GM12891 (cell line): Measurements from ENCODE around the gene ARFIP1.

Experiments
- DNase-seq: peaks from one replicate; pipeline ENCODE4 v3.0.0; 2011; ENCODE audit warnings: low spot score; ENCODE audit not compliant: insufficient read length
- FAIRE-seq: peaks from 2 replicates; lab custom pipeline; 2011; peaks lifted over from hg19 to GRCh38; lab: Jason Lieb, UNC
- PAX5 ChIP-seq: IDR thresholded peaks from 2 replicates; pipeline ENCODE4 v1.6.1; 2011; ENCODE audit warnings: low read length, moderate library complexity, mild to moderate bottlenecking; ENCODE audit not compliant: insufficient read depth, severe bottlenecking
- POLR2A ChIP-seq: IDR thresholded peaks from 2 replicates; pipeline ENCODE4 v1.6.1; 2011; ENCODE audit warnings: low read depth, low read length, control low read depth
- POLR2AphosphoS5 ChIP-seq: IDR thresholded peaks from 2 replicates; pipeline ENCODE4 v1.6.1; 2011; ENCODE audit warnings: low read depth, low read length, control low read depth
- POU2F2 ChIP-seq: IDR thresholded peaks from 2 replicates; pipeline ENCODE4 v1.6.1; 2011; ENCODE audit warnings: low read depth, mild to moderate bottlenecking, control low read depth, low read length, moderate library complexity
- SPI1 ChIP-seq: IDR thresholded peaks from 2 replicates; pipeline ENCODE4 v1.6.1; 2011; ENCODE audit warnings: low read depth, low read length, control low read depth
- TAF1 ChIP-seq: IDR thresholded peaks from 2 replicates; pipeline ENCODE4 v1.6.1; 2011; ENCODE audit warnings: low read depth, low read length, control low read depth

Gene ARFIP1

GRCh38 chr4:152945639-152946038 is 165.9 kb downstream of the ARFIP1 start:
- DNase-seq (no peak), FAIRE-seq (no peak)
- TF ChIP-seq TAF1 (no peak), POLR2A (no peak), SPI1 (no peak), POU2F2 (no peak)

DNA sequence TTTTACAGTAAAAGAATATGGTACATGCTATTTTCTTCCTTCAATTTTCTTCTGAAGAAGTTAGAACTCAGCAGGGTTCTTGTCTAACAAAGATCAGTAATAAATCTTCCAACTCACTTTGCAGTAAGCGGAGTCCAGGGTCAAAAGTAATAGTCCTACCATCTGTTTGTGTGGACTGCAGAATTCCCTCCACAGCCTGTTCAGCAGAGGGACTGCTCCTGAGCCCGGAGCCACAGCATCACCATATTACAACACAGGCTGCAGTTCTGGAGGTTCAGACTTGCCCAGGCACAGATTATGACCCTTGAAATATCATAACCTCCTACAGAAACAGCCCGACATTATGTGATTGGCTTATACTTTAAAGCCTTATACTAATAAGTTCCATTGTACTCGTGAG is 166.7 kb downstream of the ARFIP1 start:
- DNase-seq (no peak), FAIRE-seq (no peak)
- TF ChIP-seq POLR2AphosphoS5 (no peak), POLR2A (no peak), PAX5 (no peak), SPI1 (no peak), TAF1 (no peak), POU2F2 (no peak)

GRCh38 chr4:152947311-152947710 is 167.6 kb downstream of the ARFIP1 start:
- DNase-seq (no peak), FAIRE-seq (no peak)
- TF ChIP-seq SPI1 (no peak), PAX5 (no peak), TAF1 (no peak), POLR2A (no peak), POU2F2 (no peak), POLR2AphosphoS5 (no peak)

- DNase-seq (no peak), FAIRE-seq (no peak)
- no peak for TF ChIP-seq POU2F2
- TF ChIP-seq SPI1 = no peak
- no peak for TF ChIP-seq POLR2A
- no peak for TF ChIP-seq TAF1
- no peak for TF ChIP-seq PAX5
- TF ChIP-seq POLR2AphosphoS5 = no peak
Measured at GRCh38 chr4:152949930-152950329, 170.2 kb downstream of the ARFIP1 start.

DNA sequence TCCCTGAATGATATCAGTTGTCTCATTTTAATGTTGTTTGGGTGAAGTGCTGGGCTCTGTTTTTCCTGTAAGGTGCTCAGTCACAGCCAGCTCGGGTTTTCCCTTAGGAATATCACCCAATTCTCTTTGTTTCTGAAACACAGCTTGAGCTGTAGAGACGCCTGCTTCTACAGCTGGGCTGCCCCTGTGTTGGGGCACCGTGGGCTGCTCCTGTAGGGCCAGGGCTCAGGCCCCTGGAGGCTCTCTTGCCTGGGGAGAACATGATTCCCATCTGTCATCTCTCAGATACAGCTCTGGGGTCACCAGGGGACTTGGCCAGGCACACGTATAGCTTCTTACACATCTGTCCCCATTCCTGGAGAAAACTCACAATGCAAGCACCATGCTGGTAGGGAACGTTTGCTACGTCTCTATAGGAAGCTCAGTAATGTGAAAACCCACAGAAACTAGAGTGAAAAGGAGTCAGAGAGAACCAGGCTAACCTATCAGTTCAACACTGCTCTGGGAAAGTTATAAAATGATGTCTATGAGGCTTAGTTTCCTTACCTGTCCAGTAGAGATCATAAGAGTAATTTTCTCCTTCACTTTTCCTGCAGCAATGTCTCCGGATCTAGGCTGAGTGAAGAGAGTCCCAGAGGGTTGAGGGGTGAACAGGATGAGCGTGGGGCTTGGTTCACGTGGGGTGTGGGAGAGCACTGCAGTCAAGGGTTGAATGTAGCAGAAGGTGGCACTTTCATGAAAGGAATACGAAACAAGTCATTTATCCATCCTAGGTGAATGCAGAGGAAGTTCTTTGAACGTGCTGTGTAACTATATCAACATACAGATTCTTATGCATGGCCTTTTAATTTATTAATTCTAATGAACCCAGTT is 170.9 kb downstream of the ARFIP1 start:
- DNase-seq (no peak), FAIRE-seq (no peak)
- TF ChIP-seq POLR2AphosphoS5 (no peak), POU2F2 (no peak), TAF1 (no peak), PAX5 (no peak), SPI1 (no peak), POLR2A (no peak)

DNA sequence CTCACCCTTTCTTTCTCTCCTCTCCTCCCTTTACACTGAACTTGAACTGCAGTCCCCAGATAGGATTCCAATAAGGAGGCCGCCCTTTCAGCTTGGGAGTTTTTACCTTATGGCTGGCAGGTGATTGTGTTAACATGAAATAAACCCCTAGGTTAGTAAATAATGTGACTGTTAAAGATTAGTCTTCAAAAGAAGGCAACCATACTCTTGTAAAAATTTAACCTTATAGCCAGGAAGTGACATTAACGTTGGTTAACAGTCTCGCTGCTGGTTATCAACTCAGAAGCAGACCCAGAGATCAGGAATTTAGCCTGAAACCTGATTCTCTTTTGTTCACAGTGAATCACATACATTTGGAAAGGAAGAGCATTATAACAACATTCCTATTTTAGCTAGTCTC is 171.6 kb downstream of the ARFIP1 start:
- TF ChIP-seq TAF1 (no peak), POLR2A (no peak), POLR2AphosphoS5 (no peak), PAX5 (no peak), POU2F2 (no peak), SPI1 (no peak)
- FAIRE-seq (no peak), DNase-seq (no peak)

- DNase-seq = no peak
- TF ChIP-seq POLR2AphosphoS5 = no peak
- TF ChIP-seq POLR2A = no peak
- no peak for TF ChIP-seq TAF1
- no peak for TF ChIP-seq PAX5
- TF ChIP-seq POU2F2 = no peak
- TF ChIP-seq SPI1 = no peak
- no peak for FAIRE-seq
Measured at GRCh38 chr4:152953514-152953913, 173.8 kb downstream of the ARFIP1 start.

DNA sequence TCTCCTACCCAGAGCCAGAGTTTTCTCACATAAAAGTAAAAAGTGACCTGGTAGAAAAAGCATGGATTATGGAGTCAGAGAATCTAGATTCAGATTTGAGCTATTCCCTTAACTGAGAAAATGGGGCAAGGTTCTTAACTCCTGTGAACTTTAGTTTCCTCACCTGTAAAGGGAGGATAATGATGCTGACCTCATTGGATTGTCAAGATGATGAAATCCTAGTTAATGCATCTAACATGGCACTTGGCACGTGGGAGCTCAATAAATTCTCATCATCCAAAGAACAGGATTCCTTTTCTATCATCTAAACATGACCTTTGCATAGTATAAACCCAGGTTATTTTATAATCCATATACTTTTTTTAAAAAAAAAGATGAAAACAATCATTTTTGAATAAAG is 175.0 kb downstream of the ARFIP1 start:
- DNase-seq (no peak), FAIRE-seq (no peak)
- no peak for TF ChIP-seq POLR2A
- TF ChIP-seq POLR2AphosphoS5 = no peak
- no peak for TF ChIP-seq SPI1
- TF ChIP-seq TAF1 = no peak
- no peak for TF ChIP-seq POU2F2
- no peak for TF ChIP-seq PAX5

DNA sequence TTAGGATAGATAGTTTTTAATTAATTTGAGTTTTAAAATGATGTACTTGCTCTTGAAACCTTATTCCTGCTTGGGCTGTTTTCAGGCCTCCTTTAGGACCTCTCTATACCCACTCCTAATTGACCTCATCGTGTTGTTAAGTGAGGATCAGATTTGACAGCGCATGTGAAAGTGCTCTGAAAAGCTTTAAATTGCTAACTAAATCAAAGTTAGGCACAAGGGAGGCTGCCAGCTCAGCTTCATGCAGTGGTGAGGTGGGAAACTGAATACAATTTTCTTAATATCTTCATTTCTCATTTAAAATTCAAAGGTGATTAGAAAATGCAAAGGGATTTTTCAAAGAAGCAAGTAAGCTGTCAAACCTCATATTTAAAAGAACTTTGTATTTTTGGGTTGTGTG is 176.4 kb downstream of the ARFIP1 start:
- no peak for FAIRE-seq
- no peak for DNase-seq
- no peak for TF ChIP-seq SPI1
- TF ChIP-seq POLR2A = no peak
- TF ChIP-seq POLR2AphosphoS5 = no peak
- no peak for TF ChIP-seq POU2F2
- no peak for TF ChIP-seq TAF1
- no peak for TF ChIP-seq PAX5
